Liver (tissue), 9 donors: ENCODE data around the gene HEPHL1. TPM values are rescaled to one million over a fixed set of nuclear protein-coding genes. Genes with fewer than 3 reads are reported as not detected.

Experiments
- DNase-seq: peaks from one replicate; pipeline ENCODE4 v3.0.0-alpha.2; 2017; ENCODE audit warnings: low spot score
- H3K27ac ChIP-seq, 2 donors: one replicate each; pipeline ENCODE4 v1.7.0; 2013; ENCODE audit warnings: inconsistent platforms in 2 of 2, low read length in 2 of 2, control low read depth in 1 of 2, low read depth in 1 of 2, mild to moderate bottlenecking in 1 of 2
- H3K27me3 ChIP-seq, 4 donors: one replicate each; pipeline versions ENCODE4 v1.6.1 to v1.7.0; 2013; ENCODE audit warnings: low read length in 3 of 4, inconsistent platforms in 1 of 4, mild to moderate bottlenecking in 1 of 4, moderate library complexity in 1 of 4; ENCODE audit not compliant: control insufficient read depth in 4 of 4, insufficient read depth in 4 of 4
- H3K36me3 ChIP-seq, 4 donors: one replicate each; pipeline versions ENCODE4 v1.6.1 to v1.7.0; 2013; ENCODE audit warnings: low read length in 3 of 4, mild to moderate bottlenecking in 3 of 4, low read depth in 1 of 4, moderate library complexity in 1 of 4; ENCODE audit not compliant: control insufficient read depth in 4 of 4, insufficient read depth in 3 of 4
- H3K4me1 ChIP-seq, 4 donors: one replicate each; pipeline versions ENCODE4 v1.6.1 to v1.7.0; 2013; ENCODE audit warnings: low read length in 3 of 4, mild to moderate bottlenecking in 3 of 4, moderate library complexity in 1 of 4; ENCODE audit not compliant: control insufficient read depth in 4 of 4, insufficient read depth in 4 of 4
- H3K4me3 ChIP-seq, 3 donors: one replicate each; pipeline versions ENCODE4 v1.6.1 to v1.7.0; 2013; ENCODE audit warnings: low read length in 3 of 3, control low read depth in 1 of 3, low read depth in 1 of 3, mild to moderate bottlenecking in 1 of 3
- H3K9ac ChIP-seq, 2 donors: one replicate each; pipeline ENCODE4 v1.7.0; 2013; ENCODE audit warnings: low read length in 2 of 2, mild to moderate bottlenecking in 2 of 2, moderate library complexity in 2 of 2, control low read depth in 1 of 2, low read depth in 1 of 2
- H3K9me3 ChIP-seq, 4 donors: one replicate each; pipeline versions ENCODE4 v1.6.1 to v1.7.0; 2013; ENCODE audit warnings: low read length in 3 of 4; ENCODE audit not compliant: control insufficient read depth in 4 of 4
- ATF3 ChIP-seq: IDR thresholded peaks from 2 replicates; pipeline ENCODE4 v1.6.1; 2016; ENCODE audit warnings: antibody characterized with exemption
- CTCF ChIP-seq: fragments of 150-350 bp; IDR thresholded peaks from 2 replicates; pipeline ENCODE4 v1.5.1; 2017; ENCODE audit warnings: improper control_type of control experiment, low read depth, low read length; ENCODE audit not compliant: missing input control
- EGR1 ChIP-seq, 2 donors: IDR thresholded peaks; 2 replicates each; pipeline ENCODE4 v1.6.1; 2016 to 2018; ENCODE audit warnings: antibody characterized with exemption in 2 of 2, low read depth in 2 of 2
- FOXA1 ChIP-seq: IDR thresholded peaks from 2 replicates; pipeline ENCODE4 v1.6.1; 2016; ENCODE audit warnings: antibody characterized with exemption
- FOXA2 ChIP-seq: IDR thresholded peaks from 2 replicates; pipeline ENCODE4 v1.6.1; 2016; ENCODE audit warnings: antibody characterized with exemption
- GABPA ChIP-seq, 2 donors: IDR thresholded peaks in 1 of 2; conservative IDR thresholded peaks in 1 of 2; 2 replicates each; pipeline ENCODE4 v1.6.1; 2016; ENCODE audit warnings: antibody characterized with exemption in 2 of 2, mild to moderate bottlenecking in 1 of 2, moderate library complexity in 1 of 2
- HNF4A ChIP-seq, 2 donors: conservative IDR thresholded peaks; 2 replicates each; pipeline ENCODE4 v1.6.1; 2016; ENCODE audit warnings: antibody characterized with exemption in 2 of 2, mild to moderate bottlenecking in 2 of 2
- HNF4G ChIP-seq: IDR thresholded peaks from 2 replicates; pipeline ENCODE4 v1.6.1; 2016; ENCODE audit warnings: antibody characterized with exemption
- JUND ChIP-seq, 2 donors: IDR thresholded peaks; 2 replicates each; pipeline ENCODE4 v1.6.1; 2016; ENCODE audit warnings: antibody characterized with exemption in 2 of 2
- MAX ChIP-seq: IDR thresholded peaks from 2 replicates; pipeline ENCODE4 v1.6.1; 2016; ENCODE audit warnings: antibody characterized with exemption
- REST ChIP-seq: IDR thresholded peaks from 2 replicates; pipeline ENCODE4 v1.6.1; 2016; ENCODE audit warnings: antibody characterized with exemption, mild to moderate bottlenecking
- RXRA ChIP-seq, 2 donors: IDR thresholded peaks; 2 replicates each; pipeline ENCODE4 v1.6.1; 2017 to 2018; ENCODE audit warnings: antibody characterized with exemption in 2 of 2, mild to moderate bottlenecking in 1 of 2
- SP1 ChIP-seq: IDR thresholded peaks from 2 replicates; pipeline ENCODE4 v1.6.1; 2018; ENCODE audit warnings: antibody characterized with exemption, mild to moderate bottlenecking
- TAF1 ChIP-seq: conservative IDR thresholded peaks from 2 replicates; pipeline ENCODE4 v1.6.1; 2016; ENCODE audit warnings: antibody characterized with exemption, mild to moderate bottlenecking
- YY1 ChIP-seq: IDR thresholded peaks from 2 replicates; pipeline ENCODE4 v1.6.1; 2016; ENCODE audit warnings: antibody characterized with exemption, mild to moderate bottlenecking
- ZBTB33 ChIP-seq: IDR thresholded peaks from 2 replicates; pipeline ENCODE4 v1.6.1; 2016; ENCODE audit warnings: antibody characterized with exemption
- WGBS: extraction: QIAGEN DNeasy Blood & Tissue Kit; methylation state at CpG from one replicate; pipeline ENCODE4 v1.1.7; 2013; 5-methylcytosine and 5-hydroxymethylcytosine counted together
- polyA plus RNA-seq, 2 donors: library from polyadenylated mRNA; stranded (reverse) in 1 of 2; unstranded in 1 of 2; fragments of 200-250 nt in 1 of 2; fragments of >200 nt in 1 of 2; fragmentation: Nextera tagmentation in 1 of 2; extraction: Ambion mirVana in 1 of 2; gene quantifications; one replicate each; pipeline versions ENCODE4 v1.2.1 to v1.2.3, GENCODE V29; 2013 to 2015
- total RNA-seq, 2 donors: library from RNA; depleted of rRNA; stranded (reverse); fragments of >200 nt; gene quantifications; one replicate each; pipeline ENCODE4 v1.2.3, GENCODE V29; 2014
- donor health status: healthy.
- donor health status: healthy.
- donor health status: healthy.
- donor health status: healthy.
- donor health status: healthy.

Gene HEPHL1
- total and polyA plus RNA-seq, 4 donors, result 0.19 TPM; not detected in 3

- no peaks in the 10 kb centered on the region for H3K27me3 ChIP-seq
- no peaks in the 10 kb centered on the region for H3K36me3 ChIP-seq
- 67% methylated on average over 1 of the region's 1 CpG for WGBS
- H3K9me3 ChIP-seq, result no peaks in the 10 kb centered on the region
- TF ChIP-seq RXRA (IDR thresholded peaks at IDR 0.05) (no peak), HNF4G (no peak), CTCF (no peak), SP1 (no peak), HNF4A (conservative IDR thresholded peaks at IDR 0.05) (no peak), ATF3 (no peak), FOXA1 (no peak), REST (no peak), JUND (IDR thresholded peaks at IDR 0.05) (no peak), FOXA2 (no peak), MAX (no peak), EGR1 (IDR thresholded peaks at IDR 0.05; ENCODE audit: low read depth in 2 of 2) (no peak)
- no peak overlapping the region for H3K4me3 ChIP-seq
- peaks cover 4 to 17% (median 14%) of the 10 kb centered on the region in 4 donors for H3K4me1 ChIP-seq
- no peak for DNase-seq
- H3K9ac ChIP-seq, result no peak overlapping the region
- H3K27ac ChIP-seq, result no peak overlapping the region
Measured at GRCh38 chr11:94112206-94112953, 91.2 kb downstream of the HEPHL1 start.

GRCh38 chr11:94117197-94117574, 96.0 kb downstream of the HEPHL1 start:
- Histone ChIP-seq H3K4me1 (peaks cover 4 to 18% (median 14%) of the 10 kb centered on the region in 4 donors), H3K36me3 (no peaks in the 10 kb centered on the region), H3K27ac (no peak overlapping the region), H3K9ac (no peak overlapping the region), H3K9me3 (no peaks in the 10 kb centered on the region), H3K27me3 (no peaks in the 10 kb centered on the region), H3K4me3 (no peak overlapping the region)
- DNase-seq, result no peak
- WGBS, result 57% methylated on average over 1 of the region's 1 CpG
- TF ChIP-seq ZBTB33 (no peak), MAX (no peak), REST (no peak), TAF1 (no peak), HNF4G (no peak), EGR1 (IDR thresholded peaks at IDR 0.05; ENCODE audit: low read depth in 2 of 2) (no peak), HNF4A (conservative IDR thresholded peaks at IDR 0.05) (no peak), GABPA (IDR thresholded peaks at IDR 0.05 in 1 of 2, conservative IDR thresholded peaks at IDR 0.05 in 1 of 2) (no peak), SP1 (no peak), YY1 (no peak)
